Measurements from ENCODE around the gene FZD2. TPM values are rescaled to one million over a fixed set of nuclear protein-coding genes. Genes with fewer than 3 reads are reported as not detected.
A peak's percentile ranks its signal among the peaks of the same experiment; 100 is the strongest.

Gene FZD2
- total and polyA plus RNA-seq, 2 of the 8 experiments (the other 6 are each of a cell fraction or from before 2014, with no cell fraction given) = 17.6 to 86.7 TPM

DNA sequence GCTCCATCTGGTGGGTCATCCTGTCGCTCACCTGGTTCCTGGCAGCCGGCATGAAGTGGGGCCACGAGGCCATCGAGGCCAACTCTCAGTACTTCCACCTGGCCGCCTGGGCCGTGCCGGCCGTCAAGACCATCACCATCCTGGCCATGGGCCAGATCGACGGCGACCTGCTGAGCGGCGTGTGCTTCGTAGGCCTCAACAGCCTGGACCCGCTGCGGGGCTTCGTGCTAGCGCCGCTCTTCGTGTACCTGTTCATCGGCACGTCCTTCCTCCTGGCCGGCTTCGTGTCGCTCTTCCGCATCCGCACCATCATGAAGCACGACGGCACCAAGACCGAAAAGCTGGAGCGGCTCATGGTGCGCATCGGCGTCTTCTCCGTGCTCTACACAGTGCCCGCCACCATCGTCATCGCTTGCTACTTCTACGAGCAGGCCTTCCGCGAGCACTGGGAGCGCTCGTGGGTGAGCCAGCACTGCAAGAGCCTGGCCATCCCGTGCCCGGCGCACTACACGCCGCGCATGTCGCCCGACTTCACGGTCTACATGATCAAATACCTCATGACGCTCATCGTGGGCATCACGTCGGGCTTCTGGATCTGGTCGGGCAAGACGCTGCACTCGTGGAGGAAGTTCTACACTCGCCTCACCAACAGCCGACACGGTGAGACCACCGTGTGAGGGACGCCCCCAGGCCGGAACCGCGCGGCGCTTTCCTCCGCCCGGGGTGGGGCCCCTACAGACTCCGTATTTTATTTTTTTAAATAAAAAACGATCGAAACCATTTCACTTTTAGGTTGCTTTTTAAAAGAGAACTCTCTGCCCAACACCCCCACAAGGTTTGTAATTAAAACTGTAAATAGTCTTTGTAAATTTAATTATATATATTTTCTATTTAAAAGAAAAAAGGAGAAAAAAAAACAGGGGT, 1.7 kb downstream of the FZD2 start:
- no peak overlapping the region for H4K5ac ChIP-seq (ENCODE audit: insufficient read length, low read depth, low read length)
- H3K4me1 ChIP-seq (replicated peaks in 1 of 4; ENCODE audit: control insufficient read depth in 3 of 4, insufficient read depth in 4 of 4, low read length in 3 of 4) = peaks cover 4 to 30% (median 22%) of the 10 kb centered on the region in 4 experiments
- peak overlapping the region; percentile 86 to 98 for H3K4me2 ChIP-seq (ENCODE audit: insufficient read depth in 1 of 2, low read depth in 2 of 2, low read length in 2 of 2)
- peak overlapping the region; percentile 48; the same call in 1 of the 2 replicates for H3K18ac ChIP-seq (ENCODE audit: extremely low read depth, low read length)
- H3K27me3 ChIP-seq (replicated peaks in 1 of 4; ENCODE audit: control insufficient read depth in 3 of 4, extremely low read depth in 1 of 4, insufficient read depth in 3 of 4, low read length in 3 of 4) = peaks cover 7 to 48% (median 30%) of the 10 kb centered on the region in 4 experiments
- peak overlapping the region; percentile 81 for H4K8ac ChIP-seq (ENCODE audit: extremely low read depth, insufficient read depth, low read length)
- H4K20me1 ChIP-seq (replicated peaks in 1 of 2; ENCODE audit: control insufficient read depth in 1 of 2, insufficient read depth in 2 of 2, low read length in 2 of 2) = peaks cover 2 to 11% of the 10 kb centered on the region in 2 experiments
- no peak overlapping the region for H3K56ac ChIP-seq (replicated peaks; ENCODE audit: insufficient read length, low read depth, low read length)
- no peak overlapping the region for H3K23ac ChIP-seq (ENCODE audit: insufficient read length)
- H2BK15ac ChIP-seq (ENCODE audit: low read length) = peak overlapping the region; percentile 13; the same call in 1 of the 2 replicates
- no peak for FAIRE-seq
- peak overlapping the region in 1 of 4 experiments; percentile 70; a peak in 1 of 7 replicates for H3K9ac ChIP-seq (replicated peaks in 1 of 4; ENCODE audit: extremely low read depth in 1 of 4, low read depth in 3 of 4, low read length in 3 of 4)
- peaks cover 20% of the 10 kb centered on the region; the same call in 1 of the 2 replicates for H3K23me2 ChIP-seq (ENCODE audit: low read depth, low read length)
- H2BK12ac ChIP-seq (ENCODE audit: low read depth, low read length) = peak overlapping the region; percentile 95; the same call in 1 of the 2 replicates
- ChIA-PET CTCF (ENCODE audit: partially characterized antibody) (interaction anchor here (1.0 to 6.8 kb wide), 5 partner anchors 8 to 23 kb away, joined by 3 to 61 read pairs (median 6); no protein-coding TSS in a partner anchor), POLR2A (ENCODE audit: partially characterized antibody) (interaction anchor here (0.7 to 7.2 kb wide), 4 partner anchors 17 to 192 kb away, joined by 3 to 219 read pairs (median 4); no protein-coding TSS in a partner anchor)
- H3K27ac ChIP-seq (ENCODE audit: low read depth, low read length) = no peak overlapping the region
- peak overlapping the region; percentile 17 for H4K91ac ChIP-seq (replicated peaks; ENCODE audit: insufficient read length, low read length)
- H3K36me3 ChIP-seq (ENCODE audit: control insufficient read depth in 2 of 4, insufficient read depth in 4 of 4, low read length in 3 of 4) = no peaks in the 10 kb centered on the region; a peak in 1 of 8 replicates
- no peak for DNase-seq (ENCODE audit: low read depth in 1 of 2, low spot score in 2 of 2)
- peaks cover 0 to 18% of the 10 kb centered on the region in 2 experiments; a peak in 2 of 4 replicates for H3K79me2 ChIP-seq (ENCODE audit: control insufficient read depth in 1 of 2, insufficient read depth in 2 of 2, low read length in 2 of 2)
- peak overlapping the region; percentile 53 to 78 (median 75) for H3K4me3 ChIP-seq (ENCODE audit: extremely low read depth in 1 of 4, insufficient read depth in 2 of 4, low read depth in 3 of 4, low read length in 4 of 4)
- peak overlapping the region; percentile 26; the same call in 1 of the 2 replicates for H2BK5ac ChIP-seq (ENCODE audit: low read depth, low read length)
- H3K79me1 ChIP-seq (ENCODE audit: low read depth, low read length) = peaks cover 3% of the 10 kb centered on the region
- peak overlapping the region; percentile 4; the same call in 1 of the 2 replicates for H2AK5ac ChIP-seq (ENCODE audit: low read depth, low read length)
- peak overlapping the region; percentile 83 for H3K4ac ChIP-seq (replicated peaks; ENCODE audit: insufficient read length, low read depth, low read length)
- WGBS, 2 experiments (ENCODE audit: extremely low coverage in 1 of 2, insufficient coverage in 1 of 2, insufficient read length in 1 of 2, insufficient replicate concordance in 2 of 2, low coverage in 1 of 2, low lambda C conversion rate in 2 of 2, missing lambda C conversion rate in 1 of 2) = 11% methylated on average over 74 of the region's 74 CpGs; no CpG with 5 or more reads in 1 of the 2 experiments
- H3K14ac ChIP-seq (ENCODE audit: insufficient read length) = no peak overlapping the region
- H2AFZ ChIP-seq (ENCODE audit: low read length) = no peak overlapping the region
- peak overlapping the region; percentile 32; the same call in 1 of the 2 replicates for H2BK20ac ChIP-seq (ENCODE audit: low read length)
- H3K9me3 ChIP-seq (ENCODE audit: insufficient read depth in 2 of 2, low read depth in 1 of 2, low read length in 1 of 2) = peaks cover 0 to 7% of the 10 kb centered on the region in 2 experiments; a peak in 1 of 4 replicates
- no peak overlapping the region for H2BK120ac ChIP-seq (replicated peaks; ENCODE audit: low read depth, low read length)
- TF ChIP-seq KDM1A (IDR thresholded peaks at IDR 0.05; ENCODE audit: borderline replicate concordance, low read length) (peak; percentile 35; the same call in 1 of the 2 replicates), RNF2 (IDR thresholded peaks at IDR 0.05; ENCODE audit: borderline replicate concordance, low read depth, low read length, missing control alignments, poor library complexity, severe bottlenecking) (peak; percentile 82), CBX8 (IDR thresholded peaks at IDR 0.05; ENCODE audit: borderline replicate concordance, low read depth, low read length) (peak; percentile 22; the same call in 1 of the 2 replicates)
- TF ChIP-seq, protein P1, sequence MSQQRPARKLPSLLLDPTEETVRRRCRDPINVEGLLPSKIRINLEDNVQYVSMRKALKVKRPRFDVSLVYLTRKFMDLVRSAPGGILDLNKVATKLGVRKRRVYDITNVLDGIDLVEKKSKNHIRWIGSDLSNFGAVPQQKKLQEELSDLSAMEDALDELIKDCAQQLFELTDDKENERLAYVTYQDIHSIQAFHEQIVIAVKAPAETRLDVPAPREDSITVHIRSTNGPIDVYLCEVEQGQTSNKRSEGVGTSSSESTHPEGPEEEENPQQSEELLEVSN (IDR thresholded peaks at IDR 0.05) = peak; percentile 96

All from H1 (cell line).